ENCODE data around the gene NR2C2.
A peak's percentile ranks its signal among the peaks of the same experiment; 100 is the strongest.
"Not testable (repeated sequence)": the region's sequence is repeated elsewhere in the genome, so short reads cannot be mapped to it uniquely, and the experiment has no call there.

Gene NR2C2

DNA sequence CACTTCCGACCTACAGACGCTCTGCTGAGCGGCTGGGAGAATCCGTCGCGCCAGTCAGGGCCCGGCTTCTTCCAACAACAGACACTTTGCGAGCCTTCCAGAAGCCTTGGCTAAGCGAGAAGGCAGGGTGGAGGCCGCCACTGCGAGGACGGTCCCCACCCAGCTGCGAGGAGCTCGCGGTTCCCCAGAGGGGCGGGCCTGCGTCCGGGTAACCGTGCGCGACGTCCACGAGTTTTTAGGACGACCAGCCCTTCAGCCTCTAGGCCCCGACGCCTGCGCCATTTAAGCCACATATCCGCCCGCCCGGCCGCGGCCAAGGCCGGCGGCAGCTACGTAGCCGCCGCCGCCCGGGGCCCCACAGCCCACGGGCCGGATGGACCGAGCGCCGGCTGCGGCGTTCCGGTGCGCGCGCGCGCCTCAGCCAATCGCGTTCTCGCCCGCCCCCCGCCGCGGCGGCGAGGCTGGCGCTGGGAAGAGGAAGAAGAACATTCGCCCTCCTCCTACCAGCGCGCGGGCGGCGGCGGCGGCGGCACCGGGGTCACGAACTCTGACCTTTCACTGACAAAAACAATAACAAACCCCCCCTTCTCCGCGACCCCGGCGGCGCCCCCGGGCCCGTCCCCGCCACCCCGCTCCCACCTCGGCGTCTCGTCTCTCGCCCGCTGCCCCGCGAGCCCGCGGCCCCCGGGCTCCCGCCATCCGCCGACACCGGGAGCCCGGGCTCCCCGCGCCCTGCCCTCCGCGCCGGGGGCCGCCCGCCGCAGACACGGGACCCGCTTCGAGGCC lies at the start of gene NR2C2:
NR2C2 (plus strand) TSS at position 484 of the 786 bp plus-strand sequence. CDS start 56,332 bp downstream, outside the sequence.
- DNase-seq: peak; percentile 2

DNA sequence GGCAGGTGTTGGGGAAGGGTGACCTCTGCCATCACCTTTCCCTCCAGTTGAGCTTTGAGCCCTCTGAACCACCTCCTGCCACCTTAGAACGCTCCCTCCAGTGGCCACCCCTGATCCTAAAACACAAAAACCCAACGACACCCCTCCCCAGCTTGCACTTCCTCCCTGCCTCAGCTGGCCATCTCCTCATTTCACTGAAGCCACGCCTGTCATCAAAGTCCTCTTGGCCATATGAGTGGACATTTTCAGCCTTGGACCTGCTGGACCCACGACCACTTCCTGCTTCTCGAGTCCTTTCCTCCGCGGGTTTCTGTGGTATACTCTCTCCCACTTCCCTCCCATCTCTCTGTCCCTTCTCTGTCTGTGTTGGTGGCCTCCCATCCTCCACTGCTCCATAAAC lies 48.5 kb upstream of the NR2C2 start:
- no peak for DNase-seq

DNA sequence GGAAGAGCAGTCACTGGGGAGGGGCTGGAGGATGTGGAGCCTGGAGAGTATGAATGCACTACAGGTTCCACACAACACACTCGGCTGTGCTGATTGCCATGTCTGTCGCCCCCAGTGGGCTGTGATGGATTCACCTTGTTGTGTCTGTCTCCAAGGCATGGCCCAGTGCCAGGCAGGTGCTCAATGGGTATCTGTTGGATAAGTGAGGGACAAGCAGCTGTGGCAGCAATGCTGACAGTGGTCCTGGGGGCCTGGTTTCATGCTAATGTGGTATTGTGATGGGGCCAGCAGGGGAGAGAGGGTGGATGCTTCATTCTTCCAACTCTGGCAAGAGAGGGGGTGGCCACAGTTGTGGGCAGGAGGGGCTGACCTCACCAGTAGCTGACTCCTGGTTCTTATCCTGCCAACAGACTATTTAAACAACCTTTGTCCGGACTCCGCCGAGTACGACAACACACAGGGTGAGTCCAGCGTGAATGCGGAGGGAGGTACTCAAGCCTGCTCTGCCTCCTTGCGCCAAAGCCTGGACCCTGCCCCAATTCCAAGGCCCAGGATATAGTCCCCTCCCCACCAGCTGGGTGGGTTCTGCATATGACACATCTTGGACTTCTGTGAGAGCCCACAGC lies 47.3 kb upstream of the NR2C2 start:
- no peak for DNase-seq

DNA sequence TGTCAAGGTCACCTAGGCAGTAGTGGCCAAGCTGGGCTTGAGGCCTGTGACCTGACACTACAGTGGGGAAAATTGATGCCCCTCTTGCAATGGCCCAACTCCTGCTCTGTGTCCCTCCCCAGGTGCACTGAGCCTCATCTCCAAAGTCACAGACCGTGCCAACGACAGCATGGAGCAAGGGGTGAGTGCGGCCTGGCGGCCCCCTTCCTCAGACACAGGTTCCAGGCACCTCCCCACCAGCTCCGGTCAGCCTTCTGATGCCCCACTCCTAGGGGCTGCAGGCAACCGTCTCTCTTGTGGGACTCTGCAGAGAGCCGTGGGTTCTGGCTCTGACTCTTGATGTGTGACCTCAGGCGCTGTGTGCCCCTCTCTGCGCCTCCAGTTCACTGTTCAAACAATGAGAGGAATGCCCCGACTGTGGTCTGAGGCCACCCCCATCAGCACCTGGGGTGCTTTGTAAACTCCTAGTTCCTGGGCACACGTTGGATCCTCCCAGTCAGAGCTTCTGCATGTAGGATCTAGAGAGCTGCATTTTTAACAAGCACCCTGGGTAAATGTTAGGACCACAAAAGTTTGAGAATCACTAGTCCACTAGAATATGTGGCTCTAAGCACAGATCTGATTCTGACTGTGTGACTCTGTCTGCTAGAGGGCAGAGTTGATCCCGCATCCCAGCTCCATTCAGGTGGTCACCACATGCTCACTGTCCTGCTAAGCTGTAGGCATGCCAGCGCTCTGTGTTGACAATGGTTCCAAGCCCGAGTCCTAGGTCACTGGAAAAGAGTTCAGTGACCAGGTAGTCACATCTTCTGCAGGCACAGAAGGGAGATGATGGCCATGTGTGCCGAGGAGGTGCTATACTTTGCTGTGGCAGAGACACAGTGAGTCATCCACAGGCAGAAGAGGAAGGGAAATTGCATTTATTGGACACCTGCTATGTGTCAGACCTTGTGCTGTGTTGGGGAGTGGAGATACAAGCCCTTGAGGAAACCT lies 46.2 kb upstream of the NR2C2 start:
- DNase-seq: no peak

DNA sequence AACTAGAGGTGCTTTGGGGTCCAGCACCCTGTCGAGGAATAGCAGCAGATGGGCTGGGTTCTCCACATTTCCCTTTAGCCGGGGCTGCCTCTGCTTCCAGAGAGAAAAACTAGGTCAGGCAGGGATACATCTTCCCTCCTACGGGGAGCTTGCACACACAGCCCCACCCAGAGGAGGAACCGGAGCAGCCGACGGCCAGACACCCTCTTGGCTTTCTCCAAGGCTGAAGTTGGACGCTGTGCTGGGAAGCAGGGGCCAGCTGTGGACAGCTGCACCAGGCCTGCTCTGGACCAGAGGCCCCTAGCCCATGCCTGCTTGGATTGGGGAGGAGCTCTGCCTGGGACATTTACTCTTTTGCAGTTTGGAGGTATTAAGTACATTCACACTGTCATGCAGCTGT lies 44.7 kb upstream of the NR2C2 start:
- no peak for DNase-seq

DNA sequence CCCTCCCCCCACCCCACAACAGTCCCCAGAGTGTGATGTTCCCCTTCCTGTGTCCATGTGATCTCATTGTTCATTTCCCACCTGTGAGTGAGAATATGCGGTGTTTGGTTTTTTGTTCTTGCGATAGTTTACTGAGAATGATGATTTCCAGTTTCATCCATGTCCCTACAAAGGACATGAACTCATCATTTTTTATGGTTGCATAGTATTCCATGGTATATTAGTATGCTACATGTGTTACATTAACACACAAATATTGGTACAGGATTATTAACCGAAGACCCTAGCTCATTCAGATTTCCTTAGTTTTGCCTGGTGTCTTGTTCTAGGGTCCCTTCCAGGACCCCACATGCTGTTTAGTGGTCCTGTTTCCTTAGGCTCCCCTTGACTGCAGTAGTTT lies 43.9 kb upstream of the NR2C2 start:
- not testable (repeated sequence) for DNase-seq

DNA sequence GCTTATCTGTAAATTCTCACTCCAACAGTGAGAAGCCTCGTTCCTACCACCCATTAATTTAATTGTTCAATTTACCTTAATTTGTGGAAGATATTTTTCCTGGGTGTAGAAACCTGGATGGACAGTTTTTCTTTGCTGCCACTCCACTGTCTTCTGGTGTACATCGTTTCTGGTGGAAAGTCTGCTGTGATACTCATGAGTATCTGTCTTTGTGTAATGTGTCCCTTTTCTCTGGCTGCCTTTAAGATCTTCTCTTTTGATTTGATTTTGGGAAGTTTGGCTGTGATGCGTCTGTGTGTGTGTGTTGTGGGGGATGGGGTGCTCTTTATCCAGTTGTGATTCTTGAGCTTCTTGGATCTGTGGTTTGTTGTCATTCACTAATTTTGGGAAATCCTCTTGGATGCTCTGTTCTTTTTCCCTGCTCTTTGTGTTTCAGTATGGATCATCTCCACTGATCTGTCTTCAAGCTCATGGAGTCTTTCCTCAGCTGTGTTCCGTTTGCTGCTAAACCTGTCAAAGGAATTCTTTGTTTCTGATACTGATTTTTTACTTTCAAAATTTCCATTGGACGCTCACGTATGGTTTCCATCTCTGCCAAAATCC lies 42.2 kb upstream of the NR2C2 start:
- DNase-seq: no peak

DNA sequence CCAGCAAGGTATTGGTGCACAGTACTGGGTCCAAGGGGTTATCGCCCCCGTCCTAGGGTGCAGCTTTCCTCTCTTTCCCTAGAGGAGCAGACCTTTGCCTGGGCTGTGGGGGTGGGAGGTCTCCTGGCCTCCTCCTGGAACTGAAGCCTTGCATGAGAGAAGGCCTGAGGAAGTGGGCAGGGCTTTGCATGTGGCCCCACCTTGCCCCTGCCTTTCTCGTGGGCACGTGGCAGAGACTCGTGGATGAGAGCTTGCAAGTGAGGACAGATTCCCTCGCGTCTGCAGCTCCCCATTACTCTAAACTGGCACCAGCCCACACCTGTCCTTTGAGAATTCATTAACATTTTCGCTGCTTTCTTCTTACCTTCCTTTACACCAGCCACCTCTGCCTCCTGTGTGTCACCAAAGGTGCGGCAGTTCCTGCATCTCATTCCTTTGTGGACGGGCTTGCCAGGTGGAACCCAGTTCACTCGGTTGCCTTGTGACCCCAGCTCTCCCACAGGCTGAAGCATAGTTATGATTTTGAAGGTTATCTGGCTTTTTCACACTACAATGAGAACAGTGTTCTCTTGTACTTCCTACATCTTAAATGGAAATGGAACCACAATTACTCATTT lies 40.9 kb upstream of the NR2C2 start:
- no peak for DNase-seq

DNA sequence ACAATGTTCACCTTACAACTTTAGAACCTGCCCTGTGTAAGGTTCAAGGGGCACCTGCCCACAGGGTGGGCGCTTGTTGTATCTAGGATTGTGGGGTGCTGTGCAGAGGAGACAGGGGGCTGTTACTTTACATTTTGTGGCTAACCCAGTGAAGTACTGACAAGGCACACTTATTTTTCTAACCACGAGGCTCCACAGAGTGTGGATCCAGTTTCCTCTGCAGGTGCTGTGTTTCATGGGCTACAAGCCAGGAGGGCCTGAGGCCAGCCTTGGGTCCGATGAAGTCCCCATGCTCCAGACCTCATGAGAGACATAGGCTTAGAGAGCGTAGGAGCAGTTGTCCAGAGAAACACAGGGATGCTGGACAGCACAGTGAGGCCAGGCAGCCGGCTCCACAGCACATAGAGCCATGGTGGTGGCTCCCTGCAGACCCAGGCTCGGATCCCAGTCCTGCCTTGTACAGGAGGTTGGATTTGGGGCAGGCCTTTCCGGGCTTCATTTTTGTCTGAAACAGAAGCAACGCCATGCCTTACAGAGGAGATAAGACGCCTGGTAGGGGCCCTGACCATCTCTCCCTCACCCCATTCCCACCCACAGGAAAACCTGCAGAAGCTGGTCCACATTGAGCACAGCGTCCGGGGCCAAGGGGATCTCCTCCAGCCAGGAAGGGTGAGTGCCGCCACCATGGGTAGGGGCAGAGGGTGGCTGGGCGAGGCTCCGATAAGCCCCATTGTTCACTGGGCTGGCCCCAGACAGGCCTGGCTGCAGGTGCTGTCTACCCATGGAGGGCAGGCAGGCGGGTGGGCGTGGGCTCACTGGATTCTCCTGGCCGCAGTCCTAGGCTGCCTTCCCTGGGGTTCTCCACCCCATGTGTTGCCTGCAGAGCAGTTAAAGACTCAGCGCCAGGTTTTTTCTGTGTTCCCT lies 40.1 kb upstream of the NR2C2 start:
- DNase-seq: no peak

DNA sequence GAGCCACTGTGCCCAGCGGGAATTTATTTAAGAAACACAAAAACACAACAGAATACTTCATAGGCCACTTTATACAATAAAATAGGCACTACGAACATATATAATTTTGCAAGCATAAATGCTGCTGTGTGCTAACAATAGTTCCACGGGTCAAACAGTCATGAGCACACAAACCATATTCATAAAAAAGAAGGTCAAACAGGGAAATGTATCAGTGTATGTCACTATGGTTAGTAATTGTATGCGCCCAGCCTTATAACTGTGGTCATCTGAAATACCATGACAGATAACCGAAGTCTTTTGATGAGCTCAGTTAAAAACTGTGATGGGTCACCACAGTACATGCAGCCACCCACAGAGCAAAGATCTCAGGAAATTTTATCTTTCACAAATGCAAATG lies 38.1 kb upstream of the NR2C2 start:
- no peak for DNase-seq

DNA sequence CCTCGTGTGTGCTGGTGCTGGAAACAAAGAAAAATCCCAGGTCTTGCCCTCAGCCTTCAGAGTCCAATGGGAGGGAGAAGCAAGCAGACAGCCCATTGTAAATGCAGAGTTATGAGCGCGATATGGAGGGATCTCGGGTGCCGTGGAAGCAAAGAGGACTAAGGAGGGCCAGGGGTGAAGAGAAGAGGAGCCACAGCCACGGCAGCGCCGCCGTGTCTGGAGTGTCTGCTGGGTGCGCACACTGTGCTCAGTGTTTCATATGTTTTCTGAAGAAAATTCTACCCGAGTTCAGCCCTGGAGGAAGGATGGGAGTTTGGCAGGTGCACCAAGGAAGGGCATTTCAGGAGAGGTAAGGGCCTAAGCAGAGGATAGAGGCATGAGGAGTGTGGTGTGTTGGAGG lies 35.7 kb upstream of the NR2C2 start:
- no peak for DNase-seq

DNA sequence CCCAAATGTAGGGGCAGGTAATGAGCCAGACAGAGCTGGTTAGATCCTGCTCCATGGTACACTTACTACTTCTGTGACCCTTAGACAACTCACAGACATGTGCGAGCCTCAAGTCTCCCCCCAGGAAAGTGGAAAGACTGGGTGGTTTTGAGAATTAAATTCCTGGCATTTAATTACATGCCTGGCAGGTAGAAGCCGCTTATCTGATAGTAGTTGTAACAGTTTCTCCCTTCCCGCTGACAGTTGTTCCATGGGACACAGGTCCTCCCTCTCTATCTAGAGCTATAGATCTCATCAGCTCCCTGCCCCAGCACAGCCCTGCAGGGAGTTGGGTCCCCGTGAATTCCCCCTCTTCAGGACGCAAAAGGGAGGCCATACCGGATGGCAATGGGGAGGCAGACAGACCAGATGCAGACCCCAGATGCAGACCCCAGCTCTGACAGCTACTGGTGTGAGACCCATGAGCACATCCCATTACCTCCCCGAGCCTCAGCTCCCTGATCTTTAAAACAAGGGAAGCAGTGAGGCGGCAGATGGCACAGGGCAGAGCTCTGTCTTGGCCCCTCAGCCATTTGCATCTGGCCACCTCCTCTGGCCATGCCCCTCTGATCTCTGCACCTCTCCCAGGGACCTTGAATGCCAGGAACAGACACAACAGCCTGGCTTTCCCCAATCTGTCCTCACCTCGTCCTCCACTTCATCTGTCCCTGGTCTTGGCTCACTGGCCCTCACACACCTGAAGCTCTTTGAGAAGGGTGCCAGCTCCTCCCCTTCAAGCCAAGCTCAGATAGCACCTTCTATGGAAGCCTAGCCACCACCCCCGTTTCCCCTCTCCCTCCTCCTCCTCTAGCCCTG lies 34.1 kb upstream of the NR2C2 start:
- no peak for DNase-seq

DNA sequence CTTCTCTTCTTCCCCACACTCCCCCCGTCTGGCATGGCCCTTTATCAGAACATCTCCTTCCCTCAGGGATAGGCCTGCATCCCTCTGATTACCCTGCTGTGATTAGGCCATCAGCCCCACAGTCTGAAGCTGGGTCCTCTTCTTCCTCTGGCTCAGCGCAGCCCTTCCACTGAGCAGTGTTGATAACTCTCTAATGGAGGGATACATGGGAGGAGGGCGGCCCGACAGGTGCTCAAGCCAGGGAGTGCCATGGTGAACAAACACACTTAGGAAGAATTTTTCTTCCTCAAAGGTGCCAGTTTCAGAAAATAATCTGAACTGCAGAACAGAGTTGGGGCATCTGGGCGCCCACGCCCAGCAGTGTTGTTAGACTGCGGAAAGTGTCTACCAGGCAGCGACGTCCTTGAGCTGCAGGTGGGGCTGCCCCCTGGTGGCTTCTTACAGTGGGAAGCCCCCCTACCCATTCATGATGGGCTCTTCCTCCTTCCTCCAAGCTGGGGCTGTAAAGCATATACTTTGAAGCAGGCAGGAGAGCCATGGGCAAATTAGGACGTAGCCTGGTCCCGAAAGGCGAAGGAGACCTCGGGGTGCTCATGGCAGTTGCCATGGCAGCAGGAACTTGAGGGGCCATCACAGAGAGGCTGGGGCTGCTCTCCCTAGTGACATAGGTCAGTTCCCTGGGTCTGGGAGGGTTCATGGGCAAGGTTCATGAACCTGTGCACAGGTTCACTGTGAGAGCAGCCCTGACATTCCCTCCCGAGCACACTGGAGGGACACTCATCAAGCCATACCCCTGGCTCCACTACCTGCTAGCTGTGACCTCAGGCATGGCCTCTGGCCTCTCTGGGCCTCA lies 33.2 kb upstream of the NR2C2 start:
- DNase-seq: no peak

DNA sequence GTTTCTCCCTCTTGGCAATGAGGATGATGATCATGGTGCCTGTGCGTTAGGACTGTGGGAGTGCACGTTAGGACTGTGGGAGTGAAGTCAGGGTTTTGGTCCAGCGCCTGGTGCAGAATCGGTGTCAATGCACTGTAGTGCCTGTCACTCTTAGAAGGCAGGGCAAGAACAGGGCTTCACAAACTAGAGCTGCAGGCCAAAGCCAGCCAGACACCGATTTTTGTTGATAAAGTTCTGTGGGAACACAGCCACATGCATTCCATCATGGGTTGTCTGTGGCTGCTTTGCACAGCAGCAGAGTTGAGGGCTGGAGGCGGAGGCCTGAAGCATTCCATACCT lies 32.6 kb upstream of the NR2C2 start:
- no peak for DNase-seq

DNA sequence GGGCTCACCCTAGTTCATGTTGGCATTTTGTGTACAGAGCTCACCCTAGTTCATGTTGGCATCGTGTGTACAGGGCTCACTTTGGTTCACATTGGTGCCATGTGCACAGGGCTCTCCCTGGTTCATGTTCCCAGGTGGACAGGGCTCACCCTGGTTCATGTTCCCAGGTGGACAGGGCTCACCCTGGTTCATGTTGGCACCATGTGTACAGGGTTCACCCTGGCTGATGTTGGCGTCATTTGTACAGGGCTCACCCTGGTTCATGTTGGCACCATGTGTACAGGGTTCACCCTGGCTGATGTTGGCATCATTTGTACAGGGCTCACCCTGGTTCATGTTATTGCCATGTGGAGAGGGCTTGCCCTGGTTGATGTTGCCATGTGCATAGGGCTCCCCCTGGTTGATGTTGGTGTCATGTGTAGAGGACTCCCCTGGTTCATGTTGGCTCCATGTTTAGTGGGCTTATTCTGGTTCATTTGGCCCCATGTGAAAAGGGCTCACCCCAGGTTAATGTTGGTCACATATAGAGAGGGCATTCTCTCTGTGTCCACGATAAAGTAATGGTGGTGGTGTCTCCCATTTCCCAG lies 31.7 kb upstream of the NR2C2 start:
- no peak for DNase-seq

DNA sequence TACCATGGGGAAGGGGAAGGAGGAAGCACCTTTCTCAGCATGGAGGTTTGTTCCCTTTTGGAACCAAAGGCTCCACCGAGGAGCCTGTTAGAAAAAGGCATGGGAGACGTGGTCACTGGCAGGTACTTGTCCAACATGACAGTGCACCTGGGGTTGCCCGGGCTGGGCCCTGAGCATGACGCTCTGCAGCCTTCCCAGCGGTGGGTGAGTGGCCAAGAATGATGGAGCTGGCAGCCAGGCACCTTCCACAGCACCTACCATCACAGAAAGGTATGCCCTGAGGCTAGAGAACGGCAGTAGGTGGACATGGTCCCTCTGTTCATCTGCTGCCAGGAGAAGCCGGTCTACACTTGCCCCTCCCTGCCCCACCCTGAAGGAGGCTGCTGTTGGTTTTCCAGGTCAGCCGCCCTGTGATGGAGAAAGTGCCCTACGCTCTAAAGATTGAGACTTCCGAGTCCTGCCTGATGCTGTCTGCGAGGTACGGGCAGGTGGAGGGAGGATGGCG lies 29.0 kb upstream of the NR2C2 start:
- no peak for DNase-seq

DNA sequence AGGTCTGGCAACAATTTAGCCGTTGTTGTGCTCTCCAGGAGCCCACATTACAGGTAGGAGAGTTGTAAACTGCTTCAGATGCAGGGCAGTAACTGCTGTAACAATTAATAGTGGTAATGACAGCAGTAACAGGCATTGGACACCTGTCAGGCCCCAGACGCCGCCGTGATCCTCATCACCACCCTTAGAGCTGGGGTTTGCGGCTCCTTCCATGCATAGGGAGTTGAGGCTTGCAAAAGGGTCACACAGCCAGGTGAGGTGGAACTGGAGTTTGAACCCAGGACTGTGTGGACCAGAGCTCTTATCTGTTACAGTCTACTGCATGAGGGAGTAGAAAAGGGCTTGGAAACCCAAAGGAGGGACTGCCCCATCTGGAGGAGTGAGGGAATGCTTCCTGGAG lies 26.8 kb upstream of the NR2C2 start:
- no peak for DNase-seq

DNA sequence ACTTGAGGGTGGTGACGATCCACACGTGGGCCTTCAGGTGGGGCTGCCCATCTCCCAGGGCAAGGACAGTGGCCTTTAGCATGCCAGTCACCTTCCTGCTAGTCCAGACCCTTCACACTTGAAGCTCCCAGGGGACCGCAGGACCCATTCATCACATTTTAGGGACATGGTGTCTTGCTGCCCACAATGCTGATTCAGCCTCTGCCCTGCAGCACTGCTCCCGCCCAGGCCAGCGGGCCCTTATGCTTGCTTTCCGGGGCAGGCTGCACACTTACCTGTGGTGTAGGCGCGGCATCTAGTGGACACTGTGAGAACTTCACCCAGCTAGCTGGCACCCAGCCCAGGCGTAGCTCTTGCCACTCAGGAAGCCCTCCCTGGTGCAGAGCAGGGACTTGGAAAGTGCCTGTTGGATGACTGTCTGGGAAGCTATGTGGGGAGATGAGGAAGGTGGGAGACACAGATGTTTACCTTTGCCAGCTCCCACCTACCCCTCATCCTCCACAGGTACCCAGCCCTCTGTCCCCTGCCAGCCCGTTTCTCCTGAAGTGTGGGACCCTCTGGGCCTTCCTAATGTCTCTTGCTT lies 26.3 kb upstream of the NR2C2 start:
- DNase-seq: peak; percentile 23
